HepG2 (cell line): ENCODE data around the gene NXT2. TPM values are rescaled to one million over a fixed set of nuclear protein-coding genes. Genes with fewer than 3 reads are reported as not detected.

Experiments used
- ATAC-seq: fragments of 200-7000 bp; cut with Tn5 transposase; 3 replicates; pipeline ENCODE4 v1.9.1; 2020; ENCODE audit warnings: mild to moderate bottlenecking, moderate library complexity
- BruUV-seq: library from RNA; stranded (reverse); fragments of 400-500 nt; replicated peaks from 2 replicates; lab custom pipeline; 2021; lab: Mats Ljungman, UMichigan
- CTCF ChIA-PET: fragments of 300-600 bp; formaldehyde crosslinking; extraction: SDS; loops from one replicate; lab custom pipeline; 2021; ENCODE audit warnings: low total read pairs, inconsistent platforms, low intra/inter-chr PET ratio; lab: Yijun Ruan, JAX
- POLR2A ChIA-PET: fragments of 350-600 bp; sonication (Branson Sonifier 250); formaldehyde crosslinking; loops from one replicate; lab custom pipeline; 2020; ENCODE audit warnings: antibody characterized with exemption, inconsistent platforms; lab: Yijun Ruan, JAX
- DNase-seq: peaks from one replicate; pipeline ENCODE4 v3.0.0-alpha.2; 2015; ENCODE audit warnings: low spot score
- FAIRE-seq: peaks from 3 replicates; lab custom pipeline; 2011; peaks lifted over from hg19 to GRCh38; lab: Jason Lieb, UNC
- H2AFZ ChIP-seq: one replicate; pipeline ENCODE4 v1.6.1; 2011; ENCODE audit warnings: low read length, inconsistent platforms
- H3K27ac ChIP-seq: fragments of 300-600 bp; 3 replicates; pipeline ENCODE4 v1.8.0; 2011; ENCODE audit warnings: mixed run types, mild to moderate bottlenecking, mixed read lengths, low read length, inconsistent platforms; ENCODE audit not compliant: insufficient read depth; ENCODE audit errors: extremely low read length
- H3K27me3 ChIP-seq, 2 experiments: fragments of 200-600 bp in 1 of 2; 2 replicates in 1 of 2; 3 replicates in 1 of 2; pipeline versions ENCODE4 v1.6.0 to v1.8.0; 2011; ENCODE audit warnings: low read length in 2 of 2, mild to moderate bottlenecking in 2 of 2, moderate library complexity in 2 of 2, inconsistent platforms in 1 of 2; ENCODE audit not compliant: insufficient read depth in 2 of 2, control insufficient read depth in 1 of 2
- H3K36me3 ChIP-seq, 2 experiments: fragments of 200-600 bp in 1 of 2; replicated peaks in 1 of 2; 2 replicates in 1 of 2; 3 replicates in 1 of 2; pipeline versions ENCODE4 v1.5.1 to v1.8.0; 2011; ENCODE audit warnings: low read length in 2 of 2, inconsistent platforms in 1 of 2; ENCODE audit not compliant: insufficient read depth in 2 of 2, control insufficient read depth in 1 of 2
- H3K4me1 ChIP-seq: 2 replicates; pipeline ENCODE4 v1.5.1; 2012; ENCODE audit warnings: low read length, inconsistent platforms; ENCODE audit not compliant: insufficient read depth
- H3K4me2 ChIP-seq: 2 replicates; pipeline ENCODE4 v1.6.0; 2011; ENCODE audit warnings: low read depth, low read length, inconsistent platforms
- H3K4me3 ChIP-seq, 3 experiments: fragments of 200-600 bp in 1 of 3; sonication (generic), shearing (Covaris generic) in 1 of 3; replicated peaks in 1 of 3; 2 replicates each; pipeline ENCODE4 v1.5.1; 2011 to 2016; ENCODE audit warnings: low read length in 3 of 3, inconsistent platforms in 2 of 3, low read depth in 2 of 3, mild to moderate bottlenecking in 2 of 3, control low read depth in 1 of 3, mixed read lengths in 1 of 3; ENCODE audit not compliant: insufficient read depth in 1 of 3
- H3K79me2 ChIP-seq: one replicate; pipeline ENCODE4 v1.6.1; 2011; ENCODE audit warnings: low read length, inconsistent platforms; ENCODE audit not compliant: insufficient read depth
- H3K9ac ChIP-seq: 2 replicates; pipeline ENCODE4 v1.6.0; 2011; ENCODE audit warnings: mild to moderate bottlenecking, low read depth, low read length, inconsistent platforms; ENCODE audit not compliant: insufficient read depth
- H3K9me3 ChIP-seq: 2 replicates; pipeline ENCODE4 v1.5.1; 2012; ENCODE audit warnings: mild to moderate bottlenecking, low read length
- H4K20me1 ChIP-seq: 2 replicates; pipeline ENCODE4 v1.6.0; 2011; ENCODE audit warnings: inconsistent platforms, mild to moderate bottlenecking, low read length, moderate library complexity; ENCODE audit not compliant: insufficient read depth
- ASH2L ChIP-seq: fragments of 300-600, 200-600 bp; sonication (generic); IDR thresholded peaks from 2 replicates; pipeline ENCODE4 v1.7.0; 2017; ENCODE audit warnings: low read depth, mild to moderate bottlenecking, moderate library complexity, mixed read lengths, low read length; ENCODE audit not compliant: insufficient read length
- BCL6 ChIP-seq: IDR thresholded peaks from 2 replicates; pipeline ENCODE4 v1.6.1; 2016; ENCODE audit warnings: missing genetic modification reagents, missing compliant biosample characterization
- HMG20A ChIP-seq: IDR thresholded peaks from 2 replicates; pipeline ENCODE4 v1.6.1; 2016; ENCODE audit warnings: borderline replicate concordance
- HOXA3 ChIP-seq: sonication (generic); formaldehyde crosslinking; IDR thresholded peaks from 2 replicates; pipeline ENCODE4 v1.5.0; 2020; ENCODE audit warnings: missing genetic modification reagents
- NAIF1 ChIP-seq: sonication (generic); formaldehyde crosslinking; IDR thresholded peaks from 2 replicates; pipeline ENCODE4 v1.5.0; 2020; ENCODE audit warnings: mild to moderate bottlenecking, missing genetic modification reagents, borderline replicate concordance
- TOE1 ChIP-seq: sonication (generic); formaldehyde crosslinking; IDR thresholded peaks from 2 replicates; pipeline ENCODE4 v1.4.0; 2020; ENCODE audit warnings: mild to moderate bottlenecking, missing genetic modification reagents
- ZBTB2 ChIP-seq: sonication (generic); formaldehyde crosslinking; IDR thresholded peaks from 2 replicates; pipeline ENCODE4 v1.8.0; 2022; ENCODE audit warnings: low read depth, missing genetic modification reagents
- ZNF281 ChIP-seq: sonication (generic); formaldehyde crosslinking; IDR thresholded peaks from 2 replicates; pipeline ENCODE4 v1.4.0; 2020; ENCODE audit warnings: missing genetic modification reagents, borderline replicate concordance
- ZNF282 ChIP-seq: fragments of 450-650 bp; IDR thresholded peaks from 2 replicates; pipeline ENCODE4 v1.6.1; 2018; ENCODE audit not compliant: partially characterized antibody
- ZNF431 ChIP-seq: sonication (generic); formaldehyde crosslinking; IDR thresholded peaks from 2 replicates; pipeline ENCODE4 v1.9.0; 2022; ENCODE audit warnings: missing genetic modification reagents, low read depth, mild to moderate bottlenecking, borderline replicate concordance
- ZNF562 ChIP-seq: sonication (generic); formaldehyde crosslinking; IDR thresholded peaks from 2 replicates; pipeline ENCODE4 v1.8.0; 2022; ENCODE audit warnings: missing genetic modification reagents, borderline replicate concordance
- ZSCAN22 ChIP-seq: sonication (generic); formaldehyde crosslinking; IDR thresholded peaks from 2 replicates; pipeline ENCODE4 v1.4.0; 2020; ENCODE audit warnings: mild to moderate bottlenecking, missing genetic modification reagents
- WGBS: methylation state at CpG from one replicate; pipeline ENCODE4 v1.1.6; 2017; ENCODE audit warnings: low lambda C conversion rate; 5-methylcytosine and 5-hydroxymethylcytosine counted together
- in situ Hi-C: cut with HindIII; loops from 2 replicates; pipeline ENCODE4 v1.10.0; 2017; ENCODE audit warnings: low pct_unique_long_range_greater_than_20kb; ENCODE audit not compliant: extremely low pct_ligation_motif_present
- intact Hi-C: fragments of 100-400 bp; cut with micrococcal nuclease; formaldehyde crosslinking; loops from one replicate; pipeline ENCODE4 v1.10.0; 2022; ENCODE audit not compliant: unreplicated experiment
- polyA plus RNA-seq, 8 experiments: library from polyadenylated mRNA; depleted of rRNA in 3 of 8; stranded (reverse) in 7 of 8; unstranded in 1 of 8; fragments of >200 nt; fragmentation: Illumina TruSeq in 4 of 8; extraction: Trizol in 4 of 8; gene quantifications; 2 replicates each; pipeline versions ENCODE4 v1.2.1 to v1.2.3, GENCODE V29; 2011 to 2016; ENCODE audit warnings: low read depth in 4 of 8, missing spikeins in 1 of 8, mixed read lengths in 1 of 8; ENCODE audit not compliant: insufficient read depth in 1 of 8
- total RNA-seq, 5 experiments: library from RNA; depleted of rRNA; stranded (reverse); fragments of >200 nt; fragmentation: Illumina TruSeq; extraction: Trizol; gene quantifications; 2 replicates each; pipeline ENCODE4 v1.2.3, GENCODE V29; 2016; ENCODE audit warnings: low read depth in 1 of 5
- TF ChIP-seq, protein P1 (sequence below): fragments of 450-650 bp; IDR thresholded peaks from 2 replicates; pipeline ENCODE4 v1.6.1; 2017
- TF ChIP-seq, protein P2 (sequence below): sonication (generic); formaldehyde crosslinking; conservative IDR thresholded peaks from 2 replicates; pipeline ENCODE4 v1.8.0; 2022; ENCODE audit warnings: low read depth, missing genetic modification reagents

The NXT2 gene
- total and polyA plus RNA-seq, 2 of the 13 experiments (the other 11 are each of a cell fraction or from before 2014, with no cell fraction given), result 9.5 to 14.9 TPM

- TF ChIP-seq ZNF431 (CRISPR knock-in tag) (no peak), HMG20A (no peak)
- TF ChIP-seq, all 625 proteins: peak for 0
Measured at GRCh38 chrX:109533005-109533404, 3.6 kb upstream of the NXT2 start (continued).

DNA sequence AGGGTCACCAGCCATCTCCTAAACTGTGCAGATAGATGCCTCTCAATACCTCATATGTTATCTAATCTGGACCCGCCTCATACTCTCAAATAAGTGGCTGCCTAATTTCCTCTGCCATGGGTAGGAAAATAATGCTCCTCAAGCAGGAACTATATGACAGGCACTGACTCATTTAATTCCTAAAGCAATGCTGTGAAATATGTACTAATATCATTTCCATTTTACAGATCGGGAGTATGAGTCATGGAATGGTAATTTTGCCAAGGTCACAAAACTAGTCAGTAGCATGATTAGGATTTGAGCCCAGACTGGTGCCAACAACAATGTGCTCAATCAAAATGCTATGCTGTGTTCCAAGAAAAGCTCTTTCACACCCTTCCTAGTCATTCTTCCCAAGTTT, 3.0 kb upstream of the NXT2 start:
- TF ChIP-seq ZSCAN22 (CRISPR knock-in tag) (no peak), ASH2L (no peak), HOXA3 (CRISPR knock-in tag) (no peak), BCL6 (no peak), ZBTB2 (no peak), ZNF282 (no peak), ZNF281 (CRISPR knock-in tag) (no peak), ZNF562 (CRISPR knock-in tag) (no peak), TOE1 (CRISPR knock-in tag) (no peak), NAIF1 (no peak)
- TF ChIP-seq, protein P1, sequence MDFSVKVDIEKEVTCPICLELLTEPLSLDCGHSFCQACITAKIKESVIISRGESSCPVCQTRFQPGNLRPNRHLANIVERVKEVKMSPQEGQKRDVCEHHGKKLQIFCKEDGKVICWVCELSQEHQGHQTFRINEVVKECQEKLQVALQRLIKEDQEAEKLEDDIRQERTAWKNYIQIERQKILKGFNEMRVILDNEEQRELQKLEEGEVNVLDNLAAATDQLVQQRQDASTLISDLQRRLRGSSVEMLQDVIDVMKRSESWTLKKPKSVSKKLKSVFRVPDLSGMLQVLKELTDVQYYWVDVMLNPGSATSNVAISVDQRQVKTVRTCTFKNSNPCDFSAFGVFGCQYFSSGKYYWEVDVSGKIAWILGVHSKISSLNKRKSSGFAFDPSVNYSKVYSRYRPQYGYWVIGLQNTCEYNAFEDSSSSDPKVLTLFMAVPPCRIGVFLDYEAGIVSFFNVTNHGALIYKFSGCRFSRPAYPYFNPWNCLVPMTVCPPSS, result no peak
- TF ChIP-seq, protein P2, sequence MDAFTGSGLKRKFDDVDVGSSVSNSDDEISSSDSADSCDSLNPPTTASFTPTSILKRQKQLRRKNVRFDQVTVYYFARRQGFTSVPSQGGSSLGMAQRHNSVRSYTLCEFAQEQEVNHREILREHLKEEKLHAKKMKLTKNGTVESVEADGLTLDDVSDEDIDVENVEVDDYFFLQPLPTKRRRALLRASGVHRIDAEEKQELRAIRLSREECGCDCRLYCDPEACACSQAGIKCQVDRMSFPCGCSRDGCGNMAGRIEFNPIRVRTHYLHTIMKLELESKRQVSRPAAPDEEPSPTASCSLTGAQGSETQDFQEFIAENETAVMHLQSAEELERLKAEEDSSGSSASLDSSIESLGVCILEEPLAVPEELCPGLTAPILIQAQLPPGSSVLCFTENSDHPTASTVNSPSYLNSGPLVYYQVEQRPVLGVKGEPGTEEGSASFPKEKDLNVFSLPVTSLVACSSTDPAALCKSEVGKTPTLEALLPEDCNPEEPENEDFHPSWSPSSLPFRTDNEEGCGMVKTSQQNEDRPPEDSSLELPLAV (CRISPR knock-in tag), result no peak
- no TSS peak for BruUV-seq
- intact Hi-C loops, result no loop called here
- in situ Hi-C loops, result no loop called here
- Histone ChIP-seq H3K4me2 (no peak overlapping the region), H4K20me1 (no peaks in the 10 kb centered on the region), H3K4me3 (no peak overlapping the region), H3K27ac (no peak overlapping the region), H3K36me3 (no peaks in the 10 kb centered on the region), H3K27me3 (no peaks in the 10 kb centered on the region), H3K4me1 (peaks cover 6% of the 10 kb centered on the region; the same call in 1 of the 2 replicates), H3K9me3 (no peaks in the 10 kb centered on the region), H3K9ac (no peak overlapping the region), H3K79me2 (no peaks in the 10 kb centered on the region), H2AFZ (no peak overlapping the region)
- ChIA-PET CTCF (no interaction called here), POLR2A (no interaction called here)
- ATAC-seq, result no peak
- DNase-seq, result no peak
- 40% methylated on average over 2 of the region's 2 CpGs for WGBS
- no peak for FAIRE-seq
